Breast epithelium (tissue), 3 donors: ENCODE results near the gene UQCRQ.

Experiments used
- CTCF ChIP-seq, 3 donors: fragments of 450-650 bp; IDR thresholded peaks; one replicate each; pipeline ENCODE4 v1.5.1; 2016 to 2017; ENCODE audit warnings: antibody characterized with exemption in 3 of 3, mild to moderate bottlenecking in 3 of 3, moderate library complexity in 3 of 3
- POLR2A ChIP-seq: fragments of 450-650 bp; IDR thresholded peaks from one replicate; pipeline ENCODE4 v1.6.1; 2016; ENCODE audit warnings: antibody characterized with exemption, mild to moderate bottlenecking, moderate library complexity
- POLR2AphosphoS5 ChIP-seq, 3 donors: sonication (generic); formaldehyde crosslinking; IDR thresholded peaks; one replicate each; pipeline ENCODE4 v1.6.1; 2017; ENCODE audit warnings: antibody characterized with exemption in 3 of 3

- TF ChIP-seq POLR2AphosphoS5 (IDR thresholded peaks at IDR 0.05) (no peak), CTCF (IDR thresholded peaks at IDR 0.05) (no peak), POLR2A (no peak)
These were observed 34.6 kb downstream of the UQCRQ start for GRCh38 chr5:132901036-132901435.
